NCI-H82 (cell line): ENCODE results near the gene NSUN2.

ENCODE experiments used
- DNase-seq: peaks from one replicate; lab custom pipeline; 2025; lab: John Stamatoyannopoulos, UW

NSUN2 gene

GRCh38 chr5:6644794-6645241 is 12.0 kb upstream of the NSUN2 start:
- no peak for DNase-seq

GRCh38 chr5:6642655-6643054 is 9.8 kb upstream of the NSUN2 start:
- no peak for DNase-seq

- no peak for DNase-seq
Observed at GRCh38 chr5:6638236-6638635, 5.4 kb upstream of the NSUN2 start.

DNA sequence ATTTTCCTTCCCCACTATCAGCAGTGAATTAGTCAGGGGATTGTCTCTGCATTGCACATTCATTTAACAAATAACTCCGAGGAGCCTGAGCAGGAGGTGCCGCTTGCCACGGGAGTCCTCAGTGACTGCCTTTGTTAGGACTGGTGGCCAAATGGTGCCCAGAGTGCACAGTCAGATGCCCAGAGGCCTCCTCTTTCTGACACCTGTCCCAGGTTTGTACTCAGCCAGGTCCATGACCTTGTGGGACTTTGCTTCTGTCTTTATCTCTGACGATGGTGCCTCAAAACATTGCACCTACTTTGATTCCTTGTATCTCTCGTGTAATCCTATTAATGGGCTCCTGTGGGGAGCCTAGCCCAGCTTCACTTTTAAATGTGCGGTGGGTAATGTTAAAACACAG is 4.7 kb upstream of the NSUN2 start:
- DNase-seq = peak; percentile 18

- DNase-seq = no peak
Observed at GRCh38 chr5:6637022-6637421, 4.2 kb upstream of the NSUN2 start.

- DNase-seq = no peak
Observed at GRCh38 chr5:6636293-6636692, 3.4 kb upstream of the NSUN2 start.

DNA sequence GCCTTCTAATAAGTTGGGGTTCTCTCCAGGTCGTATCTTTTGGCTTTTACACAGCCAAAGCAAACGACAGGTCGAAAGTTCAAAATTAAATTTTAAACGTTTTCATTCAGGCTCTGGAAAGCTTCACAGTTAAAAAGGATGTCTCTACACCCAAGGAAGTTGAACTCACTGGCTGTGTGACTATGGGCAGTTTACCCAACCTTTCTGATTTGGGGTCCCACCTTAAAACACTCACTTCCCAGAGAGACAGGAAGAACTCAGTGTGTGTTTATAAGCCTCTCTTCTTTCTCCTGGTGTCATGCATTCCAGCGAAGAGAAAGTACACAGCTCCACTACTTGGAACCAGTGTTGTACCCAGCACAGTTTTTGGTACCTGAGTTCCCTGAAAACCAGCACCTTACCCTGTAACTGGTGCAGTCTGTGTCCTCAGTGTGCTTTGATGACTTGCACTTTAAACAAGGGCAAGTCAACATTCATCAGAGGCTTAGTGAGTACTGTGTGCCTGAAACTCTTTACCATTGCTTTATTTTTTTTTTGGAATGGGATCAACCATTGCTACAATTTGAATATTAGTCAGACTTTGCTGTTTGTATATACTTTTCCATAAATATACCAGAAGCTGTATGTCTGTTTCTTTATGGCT is 2.1 kb upstream of the NSUN2 start:
- no peak for DNase-seq

DNA sequence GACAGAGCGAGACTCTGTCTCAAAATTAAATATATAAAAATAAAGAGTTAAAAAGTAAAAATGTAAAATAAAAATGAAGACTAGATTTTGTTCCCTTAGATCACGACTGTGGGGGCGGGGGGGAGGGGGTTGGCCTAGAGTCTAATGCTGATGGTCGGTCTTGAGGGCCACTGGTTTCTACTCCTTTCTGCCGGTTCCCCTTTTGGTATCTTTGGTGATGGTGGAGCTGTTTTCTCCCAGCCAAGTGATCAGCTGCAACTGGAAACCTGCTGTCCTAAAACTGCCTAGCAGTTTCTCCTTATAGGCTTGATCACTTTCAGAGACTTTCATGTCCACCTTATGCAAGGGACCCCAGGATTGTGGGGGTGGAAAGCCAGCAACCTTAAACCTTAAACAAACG is 1.5 kb upstream of the NSUN2 start:
- peak; percentile 9 for DNase-seq

GRCh38 chr5:6633469-6634245 is 813 bp upstream of the NSUN2 start:
- DNase-seq = peak; percentile 42

DNA sequence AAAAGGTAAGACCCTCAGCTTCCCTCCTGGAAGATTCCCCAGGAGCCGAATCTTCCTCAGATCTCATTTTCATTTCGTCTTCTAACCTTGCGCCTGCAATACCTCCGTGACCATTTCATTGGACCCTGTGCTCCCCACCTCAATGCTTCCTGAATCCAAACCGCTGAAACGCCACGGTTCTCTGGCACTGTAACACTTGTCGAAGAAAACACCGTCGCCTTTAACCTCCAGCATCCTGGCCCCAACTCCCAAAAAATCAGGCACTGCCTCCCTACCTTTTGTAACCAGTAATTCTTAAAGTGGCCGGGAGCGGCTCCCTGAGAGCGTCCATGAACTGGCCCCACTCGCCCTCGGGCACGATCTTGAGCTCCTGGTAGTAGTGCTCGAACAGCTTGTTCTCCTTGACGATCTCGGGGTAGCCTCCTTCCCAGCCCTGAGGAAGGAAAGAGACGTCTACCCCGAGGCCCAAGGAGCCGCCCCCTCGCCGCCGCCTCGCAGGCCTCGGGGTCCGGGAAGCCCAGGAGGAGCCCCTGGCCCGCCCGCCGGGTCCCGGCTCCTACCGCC is 438 bp downstream of the NSUN2 start:
- DNase-seq = peak; percentile 37

- DNase-seq = no peak
Observed at GRCh38 chr5:6631441-6631840, 1.4 kb downstream of the NSUN2 start.

- DNase-seq = no peak
Observed at GRCh38 chr5:6626508-6626907, 6.3 kb downstream of the NSUN2 start.

DNA sequence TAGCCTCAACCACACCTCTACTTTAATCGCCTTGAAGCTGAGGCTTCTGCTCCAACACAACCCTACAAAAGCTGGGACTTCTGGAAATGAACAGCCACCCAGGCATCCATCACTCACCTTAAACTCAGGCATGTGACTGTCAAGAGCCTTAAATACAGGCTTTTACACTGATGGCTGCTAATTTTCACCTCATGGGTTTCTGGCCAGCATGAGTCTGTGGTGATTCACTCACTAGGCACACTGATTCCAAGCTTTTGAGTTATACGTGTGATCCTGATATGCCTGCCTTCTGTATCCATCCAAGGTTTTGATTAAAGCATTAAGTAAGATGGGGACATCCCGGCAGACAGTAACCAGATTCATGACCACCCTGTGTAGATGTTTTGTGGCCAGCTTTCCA is 8.9 kb downstream of the NSUN2 start:
- DNase-seq = no peak

GRCh38 chr5:6623228-6623627 is 9.6 kb downstream of the NSUN2 start:
- DNase-seq = no peak

DNA sequence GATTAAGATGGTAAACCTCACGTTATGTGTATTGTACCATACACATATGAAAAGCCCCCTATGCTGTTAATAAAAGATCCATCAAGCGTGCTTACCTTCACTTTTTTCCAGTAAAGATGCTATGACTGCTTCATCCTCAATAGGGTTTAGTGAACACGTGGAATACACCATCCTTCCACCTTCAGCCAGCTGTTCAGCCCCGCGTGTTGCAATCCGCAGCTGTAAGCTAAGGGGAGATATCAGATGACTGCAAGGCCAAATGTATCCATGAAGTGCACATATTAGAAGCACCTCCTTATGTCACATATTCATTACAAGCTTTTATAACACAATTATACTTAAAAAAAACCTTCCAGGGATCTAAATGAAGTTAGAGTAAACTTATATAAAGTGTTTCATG is 16.2 kb downstream of the NSUN2 start:
- no peak for DNase-seq

DNA sequence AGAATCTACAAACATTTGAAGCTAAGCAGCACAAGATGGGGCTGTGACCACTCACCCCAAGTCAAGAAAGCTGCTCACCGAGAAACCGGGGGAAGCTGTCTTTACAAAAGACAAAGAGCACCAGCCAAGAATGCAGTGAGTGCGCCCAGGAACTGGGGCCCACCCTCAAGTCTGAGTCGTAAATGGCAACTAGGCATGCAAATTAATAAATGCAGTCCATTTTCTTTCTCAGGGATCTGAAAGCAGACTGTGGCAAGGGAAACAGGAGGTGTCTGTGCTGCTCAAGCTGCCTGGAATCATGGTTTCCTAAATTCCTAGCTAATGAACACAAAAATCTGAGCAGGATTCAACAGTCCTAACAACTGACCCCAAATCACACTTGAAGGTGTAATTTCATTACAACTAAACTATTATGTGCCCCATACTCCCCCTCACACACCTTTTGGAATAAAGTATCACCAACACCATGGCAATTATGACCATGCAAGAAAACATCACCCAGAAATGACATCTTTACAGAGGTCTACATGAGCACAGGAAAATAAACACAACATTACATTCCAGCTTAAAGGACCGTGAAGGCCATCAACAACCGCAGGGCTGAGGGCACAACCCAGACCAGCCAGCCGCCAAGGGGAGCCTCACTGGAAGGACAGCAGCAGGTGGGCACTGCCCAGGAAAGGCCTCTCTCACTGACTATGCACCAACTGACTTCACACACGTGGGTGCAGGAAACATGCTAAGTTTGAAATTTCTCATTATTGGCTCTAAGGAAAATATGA is 17.6 kb downstream of the NSUN2 start:
- no peak for DNase-seq

DNA sequence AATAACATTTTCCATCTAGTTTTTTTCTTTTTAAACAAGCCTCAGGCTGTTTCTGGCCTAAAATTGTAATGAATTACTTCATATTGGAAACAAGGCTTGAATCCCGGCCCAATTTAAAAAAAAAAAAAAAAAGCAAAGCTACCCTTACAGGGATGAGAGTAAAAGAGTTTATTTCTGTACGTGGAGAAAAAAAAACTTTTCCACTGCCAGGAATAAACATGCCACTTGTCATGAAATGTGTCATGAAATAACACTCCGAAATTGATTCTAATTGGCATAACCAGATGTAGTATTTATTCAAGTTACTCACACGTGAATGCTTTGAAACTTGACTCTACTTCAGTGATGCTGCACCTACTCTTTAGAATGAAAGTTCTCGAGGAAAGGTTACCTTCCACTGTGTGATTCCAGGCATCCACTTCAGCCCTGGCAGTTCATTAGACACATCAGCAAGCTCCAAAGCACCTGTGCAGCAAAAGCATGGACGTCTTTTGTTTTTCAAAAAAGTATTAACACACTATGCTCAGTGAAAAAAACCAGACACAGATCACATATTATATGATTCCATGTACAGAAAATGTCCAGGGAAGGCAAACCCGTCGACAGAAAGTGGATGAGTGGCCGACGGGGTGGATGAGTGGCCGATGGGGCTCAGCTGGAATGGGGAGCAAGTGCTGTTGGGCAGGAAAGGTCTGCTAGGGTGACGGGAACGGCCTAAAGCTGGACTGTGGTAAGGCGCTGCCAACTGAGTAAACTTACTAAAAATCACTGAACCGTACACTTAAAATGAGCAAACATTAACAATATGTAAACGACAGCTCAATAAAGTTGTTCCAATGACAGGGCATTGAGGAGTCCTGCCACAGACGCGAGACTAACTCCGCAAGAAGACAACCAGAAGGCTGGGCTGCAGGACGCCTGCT is 21.2 kb downstream of the NSUN2 start:
- DNase-seq = no peak

GRCh38 chr5:6608016-6608415 is 24.8 kb downstream of the NSUN2 start:
- no peak for DNase-seq

- DNase-seq = no peak
Observed at GRCh38 chr5:6607559-6607936, 25.3 kb downstream of the NSUN2 start.

- DNase-seq = no peak
Observed at GRCh38 chr5:6606884-6607558, 25.8 kb downstream of the NSUN2 start.

- no peak for DNase-seq
Observed at GRCh38 chr5:6604946-6605345, 27.9 kb downstream of the NSUN2 start.
